Body of pancreas (tissue), 4 donors: ENCODE results near the gene PAPPA. TPM values are rescaled to one million over a fixed set of nuclear protein-coding genes. Genes with fewer than 3 reads are reported as not detected.

ENCODE experiments used
- ATAC-seq: fragments of 150-250 bp; one replicate; pipeline ENCODE4 v1.9.1; 2016
- DNase-seq, 4 donors: peaks; one replicate each; pipeline ENCODE4 v3.0.0-alpha.2; 2019
- H3K27ac ChIP-seq, 4 donors: fragments of 200-600 bp; sonication (generic); 1 replicate in 3 of 4; 2 replicates in 1 of 4; pipeline versions ENCODE4 v1.5.1 to v1.6.1; 2016 to 2019; ENCODE audit warnings: mild to moderate bottlenecking in 1 of 4, mixed read lengths in 1 of 4, moderate library complexity in 1 of 4
- H3K27me3 ChIP-seq, 2 donors: fragments of 200-600 bp; sonication (generic); one replicate each; pipeline ENCODE4 v1.6.0; 2016; ENCODE audit warnings: mild to moderate bottlenecking in 1 of 2
- H3K36me3 ChIP-seq, 2 donors: fragments of 200-600 bp; sonication (generic); replicated peaks in 1 of 2; 2 replicates each; pipeline ENCODE4 v1.5.1; 2016; ENCODE audit warnings: low read depth in 2 of 2; ENCODE audit not compliant: insufficient read depth in 1 of 2
- H3K4me1 ChIP-seq: fragments of 200-600 bp; sonication (generic); one replicate; pipeline ENCODE4 v1.6.0; 2016
- H3K4me3 ChIP-seq, 2 donors: fragments of 200-600 bp; sonication (generic); 1 replicate in 1 of 2; 2 replicates in 1 of 2; pipeline ENCODE4 v1.5.1; 2016 to 2019
- H3K9me3 ChIP-seq, 3 donors: fragments of 200-600 bp; sonication (generic); 1 replicate in 2 of 3; 2 replicates in 1 of 3; pipeline ENCODE4 v1.5.1; 2016
- POLR2A ChIP-seq, 3 donors: fragments of 450-650 bp; IDR thresholded peaks; one replicate each; pipeline ENCODE4 v1.6.1; 2016; ENCODE audit warnings: antibody characterized with exemption in 3 of 3, mild to moderate bottlenecking in 2 of 3
- WGBS, 2 donors: methylation state at CpG; one replicate each; pipeline ENCODE4 v1.1.5; 2017; 5-methylcytosine and 5-hydroxymethylcytosine counted together
- intact Hi-C: fragments of 100-400 bp; cut with DNase I; formaldehyde crosslinking; loops from one replicate; pipeline ENCODE4 v1.15.1; 2023
- total RNA-seq, 2 donors: library from RNA; depleted of rRNA; stranded (reverse); fragments of >200 nt; gene quantifications; one replicate each; pipeline ENCODE4 v1.1.0, GENCODE V29; 2016
- TF ChIP-seq, protein P1 (sequence below), 7 experiments: fragments of 450-650 bp in 4 of 7; fragments of 200-600 bp in 3 of 7; sonication (generic) in 3 of 7; IDR thresholded peaks; one replicate each; pipeline ENCODE4 v1.5.1; 2016 to 2019; ENCODE audit warnings: antibody characterized with exemption in 7 of 7

The PAPPA gene
- total RNA-seq, 2 donors from 2014 or later, result 1.0 to 2.0 TPM

DNA sequence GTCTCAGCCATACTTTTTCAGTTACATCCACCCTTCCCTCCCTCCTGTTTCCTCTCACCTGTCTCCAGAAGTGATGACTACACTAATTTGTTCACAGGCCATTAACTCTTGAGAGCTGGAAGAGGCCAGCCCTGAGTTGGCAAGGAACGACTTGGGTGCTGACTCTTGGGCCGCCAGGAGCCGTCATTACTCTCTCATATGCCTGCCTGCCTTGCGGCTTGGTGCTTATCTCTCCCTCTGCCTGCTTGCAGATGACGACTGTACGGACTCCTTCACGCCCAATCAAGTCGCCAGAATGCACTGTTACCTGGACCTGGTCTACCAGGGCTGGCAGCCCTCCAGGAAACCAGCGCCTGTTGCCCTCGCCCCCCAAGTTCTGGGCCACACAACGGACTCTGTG is 66.1 kb downstream of the PAPPA start:
- 74 to 80% methylated on average over 8 to 11 of the region's 11 CpGs for WGBS, 2 donors
- no peak overlapping the region for H3K4me3 ChIP-seq
- intact Hi-C loops, result no loop called here
- H3K4me1 ChIP-seq, result no peaks in the 10 kb centered on the region
- DNase-seq (peak in 2 of 4 donors; percentile 16), ATAC-seq (no peak)
- no peak overlapping the region for H3K27ac ChIP-seq
- H3K36me3 ChIP-seq, result no peaks in the 10 kb centered on the region
- H3K9me3 ChIP-seq, result no peaks in the 10 kb centered on the region
- no peak for TF ChIP-seq POLR2A (IDR thresholded peaks at IDR 0.05)
- TF ChIP-seq, protein P1, sequence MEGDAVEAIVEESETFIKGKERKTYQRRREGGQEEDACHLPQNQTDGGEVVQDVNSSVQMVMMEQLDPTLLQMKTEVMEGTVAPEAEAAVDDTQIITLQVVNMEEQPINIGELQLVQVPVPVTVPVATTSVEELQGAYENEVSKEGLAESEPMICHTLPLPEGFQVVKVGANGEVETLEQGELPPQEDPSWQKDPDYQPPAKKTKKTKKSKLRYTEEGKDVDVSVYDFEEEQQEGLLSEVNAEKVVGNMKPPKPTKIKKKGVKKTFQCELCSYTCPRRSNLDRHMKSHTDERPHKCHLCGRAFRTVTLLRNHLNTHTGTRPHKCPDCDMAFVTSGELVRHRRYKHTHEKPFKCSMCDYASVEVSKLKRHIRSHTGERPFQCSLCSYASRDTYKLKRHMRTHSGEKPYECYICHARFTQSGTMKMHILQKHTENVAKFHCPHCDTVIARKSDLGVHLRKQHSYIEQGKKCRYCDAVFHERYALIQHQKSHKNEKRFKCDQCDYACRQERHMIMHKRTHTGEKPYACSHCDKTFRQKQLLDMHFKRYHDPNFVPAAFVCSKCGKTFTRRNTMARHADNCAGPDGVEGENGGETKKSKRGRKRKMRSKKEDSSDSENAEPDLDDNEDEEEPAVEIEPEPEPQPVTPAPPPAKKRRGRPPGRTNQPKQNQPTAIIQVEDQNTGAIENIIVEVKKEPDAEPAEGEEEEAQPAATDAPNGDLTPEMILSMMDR (IDR thresholded peaks at IDR 0.05), result no peak
- no peaks in the 10 kb centered on the region for H3K27me3 ChIP-seq

DNA sequence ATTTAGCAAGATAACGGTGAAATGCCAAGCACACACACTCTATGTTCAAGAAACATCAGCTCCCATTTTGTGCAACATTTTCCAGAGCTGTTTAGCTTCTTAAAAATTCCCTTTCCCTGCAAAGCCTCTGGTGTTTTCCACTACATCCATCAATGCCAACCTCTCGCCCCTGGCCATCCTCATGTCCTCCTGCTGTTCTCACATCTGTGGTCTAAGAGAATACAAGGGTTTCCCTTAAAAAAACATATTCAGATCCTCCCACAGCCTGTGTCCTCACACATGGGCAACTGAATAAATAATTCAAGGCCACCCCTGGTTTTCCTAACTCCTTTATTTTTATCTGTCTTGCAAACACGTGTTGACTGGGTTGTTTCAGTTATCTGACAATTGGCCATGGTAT is 70.3 kb downstream of the PAPPA start:
- TF ChIP-seq POLR2A (IDR thresholded peaks at IDR 0.05), result no peak
- TF ChIP-seq, protein P1 (IDR thresholded peaks at IDR 0.05), result no peak
- no peak overlapping the region for H3K27ac ChIP-seq
- no peak overlapping the region for H3K4me3 ChIP-seq
- H3K27me3 ChIP-seq, result no peaks in the 10 kb centered on the region
- 57 to 59% methylated on average over 3 of the region's 3 CpGs for whole genome bisulfite sequencing, 2 donors
- ATAC-seq (no peak), DNase-seq (no peak)
- H3K9me3 ChIP-seq, result no peaks in the 10 kb centered on the region
- intact Hi-C loops, result no loop called here
- no peaks in the 10 kb centered on the region for H3K4me1 ChIP-seq
- no peaks in the 10 kb centered on the region for H3K36me3 ChIP-seq

DNA sequence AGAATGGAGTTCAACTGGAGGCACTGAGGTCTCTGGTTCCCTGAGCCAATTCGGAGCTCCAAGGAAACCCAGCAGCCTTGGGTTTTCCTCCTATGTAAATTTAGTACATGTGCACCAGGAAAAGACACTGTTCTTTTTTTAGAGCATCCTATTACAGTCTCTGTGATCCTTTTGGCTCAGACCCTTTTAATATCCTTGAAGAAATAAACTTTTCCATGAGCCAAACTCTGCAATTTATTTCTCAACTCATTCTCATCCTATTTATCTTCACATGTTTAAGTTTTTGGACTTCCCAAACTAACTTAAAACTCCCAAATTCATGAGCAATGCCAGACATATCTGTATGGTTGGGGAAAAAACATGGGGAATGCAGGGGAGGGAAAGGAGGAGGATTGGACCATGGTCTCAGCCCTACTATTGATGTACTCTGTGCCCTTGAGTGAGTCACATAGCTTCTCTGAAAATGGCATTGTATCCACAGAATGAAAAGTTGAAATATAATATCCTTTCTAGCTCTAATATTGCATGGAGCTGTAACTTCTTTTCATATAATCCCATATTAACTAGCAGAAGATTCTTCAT is 76.6 kb downstream of the PAPPA start:
- WGBS, 2 donors, result 40 to 56% methylated on average over 1 of the region's 1 CpG
- ATAC-seq (no peak), DNase-seq (no peak)
- no peaks in the 10 kb centered on the region for H3K27me3 ChIP-seq
- H3K27ac ChIP-seq, result no peak overlapping the region
- no peaks in the 10 kb centered on the region for H3K4me1 ChIP-seq
- intact Hi-C loops, result no loop called here
- TF ChIP-seq, protein P1 (IDR thresholded peaks at IDR 0.05), result no peak
- no peak for TF ChIP-seq POLR2A (IDR thresholded peaks at IDR 0.05)
- no peaks in the 10 kb centered on the region for H3K36me3 ChIP-seq
- no peak overlapping the region for H3K4me3 ChIP-seq
- H3K9me3 ChIP-seq, result no peaks in the 10 kb centered on the region

DNA sequence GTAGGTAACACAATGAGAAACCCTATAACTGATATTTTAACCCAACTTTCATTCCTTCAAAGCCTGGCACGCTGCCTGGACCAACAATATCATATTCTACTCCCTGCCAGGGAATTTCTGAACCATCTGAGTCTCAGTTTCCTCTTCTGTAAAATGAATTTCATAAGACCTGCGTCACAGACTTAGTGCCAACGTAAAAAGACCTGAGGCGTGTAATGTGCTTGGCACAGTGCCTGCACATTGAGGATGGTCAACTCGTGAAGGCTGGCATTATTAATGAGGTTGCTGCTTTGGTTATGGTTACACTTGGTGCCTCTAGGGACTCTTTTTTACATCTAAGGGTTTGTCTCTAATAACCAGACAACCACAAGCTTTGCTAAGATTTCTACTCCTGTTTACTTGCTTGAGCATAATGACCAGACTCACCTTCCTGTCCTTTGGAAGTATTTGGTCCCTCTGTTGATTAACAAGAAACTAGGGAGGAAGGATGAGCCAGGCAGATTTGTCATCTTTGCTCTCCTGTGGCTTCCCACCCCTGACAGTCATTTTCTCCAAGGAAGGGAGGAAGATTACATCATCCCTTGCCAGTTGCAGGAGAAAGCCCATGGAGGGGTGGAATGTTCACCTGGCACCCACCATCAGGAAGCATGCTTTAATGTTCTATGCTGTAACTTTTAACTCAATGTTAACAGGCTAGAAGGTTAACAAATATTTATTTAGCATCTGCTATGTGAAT is 79.0 kb downstream of the PAPPA start:
- 50 to 51% methylated on average over 5 of the region's 5 CpGs for WGBS, 2 donors
- intact Hi-C loops, result no loop called here
- Histone ChIP-seq H3K9me3 (no peaks in the 10 kb centered on the region), H3K27ac (no peak overlapping the region), H3K36me3 (no peaks in the 10 kb centered on the region), H3K4me3 (no peak overlapping the region), H3K27me3 (no peaks in the 10 kb centered on the region), H3K4me1 (no peaks in the 10 kb centered on the region)
- no peak for DNase-seq
- ATAC-seq, result no peak
- no peak for TF ChIP-seq POLR2A (IDR thresholded peaks at IDR 0.05)
- TF ChIP-seq, protein P1 (IDR thresholded peaks at IDR 0.05), result no peak

DNA sequence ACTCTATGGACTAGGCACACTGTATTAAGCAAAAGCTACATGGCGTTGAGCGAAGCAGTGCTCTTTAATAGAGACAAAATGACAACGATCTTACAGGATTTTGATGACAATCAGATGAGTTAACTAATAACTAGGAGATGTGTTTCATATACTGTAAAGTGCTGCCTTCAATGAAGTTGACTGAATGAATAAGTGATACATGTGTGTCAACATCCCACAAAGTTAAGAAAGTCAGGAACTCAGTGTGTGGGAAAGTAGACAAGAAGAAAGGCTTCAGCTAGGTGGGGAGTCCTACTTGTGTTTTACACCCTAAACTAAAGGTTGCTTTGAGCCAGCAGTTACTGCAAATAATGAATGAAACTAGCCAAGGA is 79.6 kb downstream of the PAPPA start:
- no peak for TF ChIP-seq POLR2A (IDR thresholded peaks at IDR 0.05)
- TF ChIP-seq, protein P1 (IDR thresholded peaks at IDR 0.05), result no peak
- no peaks in the 10 kb centered on the region for H3K4me1 ChIP-seq
- 85 to 92% methylated on average over 3 of the region's 3 CpGs for WGBS, 2 donors
- no peaks in the 10 kb centered on the region for H3K27me3 ChIP-seq
- H3K4me3 ChIP-seq, result no peak overlapping the region
- intact Hi-C loops, result no loop called here
- H3K9me3 ChIP-seq, result no peaks in the 10 kb centered on the region
- ATAC-seq, result no peak
- H3K36me3 ChIP-seq, result no peaks in the 10 kb centered on the region
- DNase-seq, result no peak
- H3K27ac ChIP-seq, result no peak overlapping the region
